H1 (cell line): ENCODE data around the gene CLINT1. TPM values are rescaled to one million over a fixed set of nuclear protein-coding genes. Genes with fewer than 3 reads are reported as not detected.

Experiments used
- CTCF ChIA-PET: fragments of 300-600 bp; sonication (Branson Sonifier 250); formaldehyde crosslinking; loops from one replicate; lab custom pipeline; 2021; ENCODE audit not compliant: partially characterized antibody; lab: Charles Lee
- POLR2A ChIA-PET: fragments of 300-600 bp; sonication (Branson Sonifier 250); formaldehyde crosslinking; loops from one replicate; lab custom pipeline; 2021; ENCODE audit warnings: inconsistent platforms; ENCODE audit not compliant: partially characterized antibody; lab: Charles Lee
- DNase-seq, 2 experiments: peaks; one replicate each; pipeline versions ENCODE4 v3.0.0 to v3.0.0-alpha.2; 2010 to 2022; ENCODE audit warnings: low spot score in 2 of 2, low read depth in 1 of 2, mixed read lengths in 1 of 2
- FAIRE-seq: peaks from 2 replicates; lab custom pipeline; 2011; peaks lifted over from hg19 to GRCh38; lab: Jason Lieb, UNC
- H2AFZ ChIP-seq: 2 replicates; pipeline ENCODE4 v1.8.1; 2012; ENCODE audit warnings: low read length, inconsistent platforms
- H2AK5ac ChIP-seq: 2 replicates; pipeline ENCODE4 v1.6.1; 2013; ENCODE audit warnings: low read depth, low read length
- H2BK120ac ChIP-seq: replicated peaks from 2 replicates; pipeline ENCODE3; 2013; ENCODE audit warnings: low read depth, low read length, inconsistent platforms
- H2BK12ac ChIP-seq: 2 replicates; pipeline ENCODE4 v1.6.1; 2013; ENCODE audit warnings: low read depth, low read length
- H2BK15ac ChIP-seq: 2 replicates; pipeline ENCODE4 v1.6.1; 2013; ENCODE audit warnings: low read length
- H2BK20ac ChIP-seq: 2 replicates; pipeline ENCODE4 v1.6.1; 2013; ENCODE audit warnings: low read length
- H2BK5ac ChIP-seq: 2 replicates; pipeline ENCODE4 v1.6.1; 2013; ENCODE audit warnings: low read depth, low read length
- H3K14ac ChIP-seq: 2 replicates; pipeline ENCODE4 v1.6.1; 2013; ENCODE audit warnings: inconsistent platforms; ENCODE audit not compliant: insufficient read length
- H3K18ac ChIP-seq: 2 replicates; pipeline ENCODE4 v1.6.1; 2013; ENCODE audit warnings: low read length; ENCODE audit errors: extremely low read depth
- H3K23ac ChIP-seq: 2 replicates; pipeline ENCODE4 v1.6.1; 2013; ENCODE audit warnings: inconsistent platforms; ENCODE audit not compliant: insufficient read length
- H3K23me2 ChIP-seq: 2 replicates; pipeline ENCODE4 v1.6.1; 2013; ENCODE audit warnings: low read depth, low read length
- H3K27ac ChIP-seq: 2 replicates; pipeline ENCODE4 v1.6.1; 2011; ENCODE audit warnings: low read depth, low read length, inconsistent platforms
- H3K27me3 ChIP-seq, 4 experiments: replicated peaks in 1 of 4; 1 replicate in 1 of 4; 2 replicates in 3 of 4; pipeline versions ENCODE4 v1.6.1 to v1.8.1; 2011 to 2013; ENCODE audit warnings: low read length in 3 of 4, mild to moderate bottlenecking in 3 of 4, inconsistent platforms in 2 of 4, mixed read lengths in 2 of 4, moderate library complexity in 1 of 4; ENCODE audit not compliant: control insufficient read depth in 3 of 4, insufficient read depth in 3 of 4; ENCODE audit errors: extremely low read depth in 1 of 4
- H3K36me3 ChIP-seq, 4 experiments: 2 replicates each; pipeline versions ENCODE4 v1.6.1 to v1.8.1; 2011 to 2013; ENCODE audit warnings: mild to moderate bottlenecking in 4 of 4, low read length in 3 of 4, moderate library complexity in 2 of 4, control low read depth in 1 of 4, inconsistent platforms in 1 of 4; ENCODE audit not compliant: insufficient read depth in 4 of 4, control insufficient read depth in 2 of 4
- H3K4ac ChIP-seq: replicated peaks from 2 replicates; pipeline ENCODE3; 2013; ENCODE audit warnings: low read length, low read depth, mixed read lengths, inconsistent platforms; ENCODE audit not compliant: insufficient read length
- H3K4me1 ChIP-seq, 4 experiments: replicated peaks in 1 of 4; 1 replicate in 1 of 4; 2 replicates in 3 of 4; pipeline versions ENCODE4 v1.6.1 to v1.8.1; 2011 to 2013; ENCODE audit warnings: low read length in 3 of 4, inconsistent platforms in 2 of 4, mixed read lengths in 1 of 4; ENCODE audit not compliant: insufficient read depth in 4 of 4, control insufficient read depth in 3 of 4
- H3K4me2 ChIP-seq, 2 experiments: 2 replicates each; pipeline versions ENCODE4 v1.6.1 to v1.8.1; 2011 to 2013; ENCODE audit warnings: low read depth in 2 of 2, low read length in 2 of 2, control low read depth in 1 of 2, inconsistent platforms in 1 of 2, mild to moderate bottlenecking in 1 of 2; ENCODE audit not compliant: insufficient read depth in 1 of 2
- H3K4me3 ChIP-seq, 4 experiments: fragments of 200-600, 300-600 bp in 1 of 4; sonication (generic), shearing (Covaris generic), sonication (Bioruptor Twin) in 1 of 4; 2 replicates each; pipeline versions ENCODE4 v1.5.1 to v1.8.1; 2011 to 2016; ENCODE audit warnings: low read length in 4 of 4, low read depth in 3 of 4, control low read depth in 2 of 4, inconsistent platforms in 2 of 4, mild to moderate bottlenecking in 2 of 4, mixed read lengths in 1 of 4, moderate library complexity in 1 of 4; ENCODE audit not compliant: insufficient read depth in 2 of 4; ENCODE audit errors: extremely low read depth in 1 of 4
- H3K56ac ChIP-seq: replicated peaks from 2 replicates; pipeline ENCODE3; 2013; ENCODE audit warnings: low read depth, mild to moderate bottlenecking, mixed read lengths, low read length, inconsistent platforms; ENCODE audit not compliant: insufficient read length
- H3K79me1 ChIP-seq: 2 replicates; pipeline ENCODE4 v1.6.1; 2013; ENCODE audit warnings: low read depth, low read length, control low read depth
- H3K79me2 ChIP-seq, 2 experiments: 2 replicates each; pipeline versions ENCODE4 v1.6.1 to v1.8.1; 2012 to 2013; ENCODE audit warnings: low read length in 2 of 2, mild to moderate bottlenecking in 2 of 2, inconsistent platforms in 1 of 2; ENCODE audit not compliant: insufficient read depth in 2 of 2, control insufficient read depth in 1 of 2
- H3K9ac ChIP-seq, 4 experiments: replicated peaks in 1 of 4; 1 replicate in 1 of 4; 2 replicates in 3 of 4; pipeline versions ENCODE4 v1.6.1 to v1.8.1; 2011 to 2013; ENCODE audit warnings: low read depth in 3 of 4, low read length in 3 of 4, control low read depth in 2 of 4, mild to moderate bottlenecking in 2 of 4, moderate library complexity in 2 of 4, inconsistent platforms in 1 of 4; ENCODE audit errors: extremely low read depth in 1 of 4
- H3K9me3 ChIP-seq, 2 experiments: 2 replicates each; pipeline versions ENCODE4 v1.6.1 to v1.8.1; 2012 to 2013; ENCODE audit warnings: mild to moderate bottlenecking in 2 of 2, moderate library complexity in 2 of 2, control low read depth in 1 of 2, inconsistent platforms in 1 of 2, low read depth in 1 of 2, low read length in 1 of 2, mixed read lengths in 1 of 2; ENCODE audit not compliant: insufficient read depth in 2 of 2
- H4K20me1 ChIP-seq, 2 experiments: replicated peaks in 1 of 2; 2 replicates each; pipeline versions ENCODE3 to v1.8.1; 2011 to 2013; ENCODE audit warnings: inconsistent platforms in 2 of 2, low read length in 2 of 2, mild to moderate bottlenecking in 1 of 2; ENCODE audit not compliant: insufficient read depth in 2 of 2, control insufficient read depth in 1 of 2
- H4K5ac ChIP-seq: 2 replicates; pipeline ENCODE4 v1.6.1; 2013; ENCODE audit warnings: low read length, low read depth, mixed read lengths, inconsistent platforms; ENCODE audit not compliant: insufficient read length
- H4K8ac ChIP-seq: 2 replicates; pipeline ENCODE4 v1.8.0; 2013; ENCODE audit warnings: mild to moderate bottlenecking, moderate library complexity, low read length, inconsistent platforms; ENCODE audit not compliant: insufficient read depth; ENCODE audit errors: extremely low read depth
- H4K91ac ChIP-seq: replicated peaks from 2 replicates; pipeline ENCODE3; 2013; ENCODE audit warnings: low read length, mixed read lengths, inconsistent platforms; ENCODE audit not compliant: insufficient read length
- WGBS, 2 experiments: shearing (Covaris generic) in 1 of 2; methylation state at CpG; one replicate each; pipeline versions ENCODE4 v1.1.6 to v1.1.7; 2013 to 2015; ENCODE audit warnings: low lambda C conversion rate in 2 of 2, mixed read lengths in 2 of 2, inconsistent platforms in 1 of 2, low coverage in 1 of 2, missing lambda C conversion rate in 1 of 2; ENCODE audit not compliant: insufficient replicate concordance in 2 of 2, insufficient coverage in 1 of 2, insufficient read length in 1 of 2; ENCODE audit errors: extremely low coverage in 1 of 2, missing lambda C conversion rate in 1 of 2; 5-methylcytosine and 5-hydroxymethylcytosine counted together
- polyA plus RNA-seq, 7 experiments: library from polyadenylated mRNA; depleted of rRNA in 3 of 7; stranded (reverse) in 5 of 7; unstranded in 2 of 7; fragments of >200 nt in 5 of 7; fragments of 200-250 nt in 2 of 7; gene quantifications; 1 replicate in 5 of 7; 2 replicates in 1 of 7; 4 replicates in 1 of 7; pipeline versions ENCODE4 v1.2.1 to v1.2.3, GENCODE V29; 2011 to 2013; ENCODE audit warnings: missing spikeins in 2 of 7, mixed read lengths in 2 of 7
- total RNA-seq: library from RNA; stranded (reverse); fragmentation: NEBNext Ultra II Directional; extraction: Animal tissue kit (Norgen Biotek cat#: 25700); gene quantifications from 2 replicates; pipeline ENCODE4 v1.2.1, GENCODE V29; 2021
- TF ChIP-seq, protein P1 (sequence below): IDR thresholded peaks from 2 replicates; pipeline ENCODE4 v1.6.1; 2011; ENCODE audit warnings: low read depth, mild to moderate bottlenecking, low read length; ENCODE audit not compliant: insufficient read depth

Gene CLINT1
- total and polyA plus RNA-seq, 2 of the 8 experiments (the other 6 are each of a cell fraction or from before 2014, with no cell fraction given): 85.9 to 140 TPM

DNA sequence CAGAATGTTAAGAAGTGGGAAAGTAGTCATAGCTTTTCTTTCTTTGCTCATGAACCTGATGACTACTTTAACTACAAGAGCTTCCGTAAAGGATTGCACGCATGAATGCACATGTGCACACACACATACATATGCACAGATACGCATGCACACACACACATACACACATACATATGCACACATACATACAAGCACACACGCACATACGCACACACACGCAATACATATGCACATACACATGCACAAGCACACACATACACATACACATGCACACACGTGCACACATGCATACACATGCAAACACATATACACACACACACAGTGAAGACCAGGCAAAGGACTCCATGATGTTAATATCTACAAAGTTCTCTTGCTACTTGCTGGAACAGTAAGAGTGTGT lies 92.5 kb downstream of the CLINT1 start:
- H3K27ac ChIP-seq: no peak overlapping the region
- no peak overlapping the region for H2AFZ ChIP-seq
- H2AK5ac ChIP-seq: no peak overlapping the region
- H3K9ac ChIP-seq: peak overlapping the region in 1 of 4 experiments; percentile 25; a peak in 1 of 7 replicates
- H3K36me3 ChIP-seq: no peaks in the 10 kb centered on the region
- no peaks in the 10 kb centered on the region for H3K9me3 ChIP-seq
- peaks cover 0 to 3% of the 10 kb centered on the region in 2 experiments for H4K20me1 ChIP-seq
- H4K91ac ChIP-seq: no peak overlapping the region
- no peak overlapping the region for H2BK5ac ChIP-seq
- ChIA-PET POLR2A (no interaction called here), CTCF (interaction anchor here (1.1 to 1.5 kb wide), 2 partner anchors 24 to 229 kb away, joined by 4 read pairs; no protein-coding TSS in a partner anchor)
- H2BK12ac ChIP-seq: no peak overlapping the region
- H2BK20ac ChIP-seq: no peak overlapping the region
- no peak overlapping the region for H3K14ac ChIP-seq
- no peak overlapping the region for H3K18ac ChIP-seq
- H2BK120ac ChIP-seq: no peak overlapping the region
- no peak overlapping the region for H4K8ac ChIP-seq
- no peaks in the 10 kb centered on the region for H3K23me2 ChIP-seq
- H3K4me2 ChIP-seq: no peak overlapping the region
- TF ChIP-seq, protein P1, sequence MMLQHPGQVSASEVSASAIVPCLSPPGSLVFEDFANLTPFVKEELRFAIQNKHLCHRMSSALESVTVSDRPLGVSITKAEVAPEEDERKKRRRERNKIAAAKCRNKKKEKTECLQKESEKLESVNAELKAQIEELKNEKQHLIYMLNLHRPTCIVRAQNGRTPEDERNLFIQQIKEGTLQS: no peak
- H2BK15ac ChIP-seq: 0 out of 2 replicates have a peak overlapping the region, but pooled peaks have one; percentile 89
- H3K4me3 ChIP-seq: no peak overlapping the region
- FAIRE-seq (no peak), DNase-seq (no peak)
- H3K4ac ChIP-seq: no peak overlapping the region
- no peak overlapping the region for H4K5ac ChIP-seq
- no peaks in the 10 kb centered on the region for H3K4me1 ChIP-seq
- H3K23ac ChIP-seq: peak overlapping the region; percentile 71
- no peak overlapping the region for H3K56ac ChIP-seq
- H3K79me1 ChIP-seq: no peaks in the 10 kb centered on the region
- no peaks in the 10 kb centered on the region for H3K27me3 ChIP-seq
- 93% methylated on average over 7 of the region's 7 CpGs; no CpG with 5 or more reads in 1 of the 2 experiments for WGBS, 2 experiments
- H3K79me2 ChIP-seq: no peaks in the 10 kb centered on the region
